ENCODE measurements around the gene PHLDB2.

- TF ChIP-seq CTCF (conservative IDR thresholded peaks at IDR 0.05 in 1 of 2, IDR thresholded peaks at IDR 0.05 in 1 of 2; ENCODE audit: low read depth in 1 of 2, low read length in 2 of 2), result no peak
- TF ChIP-seq EZH2 (IDR thresholded peaks at IDR 0.05; ENCODE audit: low read length, missing control alignments), result no peak
Observed at GRCh38 chr3:111956995-111957734, 98.1 kb downstream of the PHLDB2 start.
